OCI-LY7 (cell line): ENCODE results near the gene DTWD2. TPM values are rescaled to one million over a fixed set of nuclear protein-coding genes. Genes with fewer than 3 reads are reported as not detected.

ENCODE experiments used
- BruUV-seq: library from RNA; stranded (reverse); fragments of 400-500 nt; replicated peaks from 2 replicates; lab custom pipeline; 2021; lab: Mats Ljungman, UMichigan
- CTCF ChIA-PET: fragments of 300-600 bp; sonication (Branson Sonifier 250); formaldehyde crosslinking; loops from one replicate; lab custom pipeline; 2022; ENCODE audit warnings: antibody characterized with exemption; ENCODE audit not compliant: unreplicated experiment; lab: Charles Lee
- POLR2A ChIA-PET: fragments of 300-600 bp; sonication (Branson Sonifier 250); formaldehyde crosslinking; loops from one replicate; lab custom pipeline; 2022; ENCODE audit warnings: antibody characterized with exemption; lab: Charles Lee
- DNase-seq: peaks from one replicate; pipeline ENCODE4 v3.0.0-alpha.2; 2015; ENCODE audit warnings: low spot score
- H2AFZ ChIP-seq: fragments of 200-600 bp; sonication (generic), shearing (Covaris generic); 2 replicates; pipeline ENCODE4 v1.6.1; 2014; ENCODE audit warnings: mild to moderate bottlenecking, antibody characterized with exemption, low read length, moderate library complexity
- H3K27ac ChIP-seq: fragments of 200-600 bp; sonication (generic); 2 replicates; pipeline ENCODE4 v1.5.1; 2014; ENCODE audit warnings: mixed run types, low read depth, mild to moderate bottlenecking, moderate library complexity, low read length, inconsistent platforms; ENCODE audit not compliant: poor library complexity, severe bottlenecking
- H3K36me3 ChIP-seq: fragments of 200-600 bp; sonication (generic); 2 replicates; pipeline ENCODE4 v1.6.1; 2014; ENCODE audit warnings: mild to moderate bottlenecking, antibody characterized with exemption, low read length, moderate library complexity, mixed read lengths; ENCODE audit not compliant: insufficient read depth
- H3K4me1 ChIP-seq: fragments of 200-600 bp; sonication (generic); 2 replicates; pipeline ENCODE4 v1.5.1; 2014; ENCODE audit warnings: mild to moderate bottlenecking, low read length; ENCODE audit not compliant: insufficient read depth, poor library complexity, severe bottlenecking
- H3K4me2 ChIP-seq: fragments of 200-600 bp; sonication (generic); 2 replicates; pipeline ENCODE4 v1.6.1; 2014; ENCODE audit warnings: mild to moderate bottlenecking, low read length
- H3K4me3 ChIP-seq: fragments of 200-600 bp; sonication (generic); 2 replicates; pipeline ENCODE4 v1.5.1; 2014; ENCODE audit warnings: mild to moderate bottlenecking, low read depth, low read length; ENCODE audit not compliant: poor library complexity, severe bottlenecking
- H3K79me2 ChIP-seq: fragments of 200-600 bp; sonication (generic); 2 replicates; pipeline ENCODE4 v1.6.1; 2016; ENCODE audit warnings: low read depth, mild to moderate bottlenecking, low read length, moderate library complexity, mixed read lengths; ENCODE audit not compliant: insufficient read depth
- H3K9me2 ChIP-seq: fragments of 200-600 bp; sonication (generic); 2 replicates; pipeline ENCODE4 v1.6.1; 2016; ENCODE audit warnings: mild to moderate bottlenecking, low read length, mixed read lengths; ENCODE audit not compliant: insufficient read depth
- H3K9me3 ChIP-seq: fragments of 200-600 bp; sonication (generic); 2 replicates; pipeline ENCODE4 v1.6.1; 2014; ENCODE audit warnings: mild to moderate bottlenecking, mixed run types, low read length, mixed read lengths
- H4K20me1 ChIP-seq: fragments of 200-600 bp; sonication (generic); 2 replicates; pipeline ENCODE4 v1.6.1; 2014; ENCODE audit warnings: mild to moderate bottlenecking, antibody characterized with exemption, low read length, moderate library complexity, mixed read lengths; ENCODE audit not compliant: insufficient read depth
- EZH2phosphoT487 ChIP-seq: fragments of 200-600 bp; sonication (generic); IDR thresholded peaks from 2 replicates; pipeline ENCODE4 v1.6.1; 2018; ENCODE audit warnings: low read depth, borderline replicate concordance, mild to moderate bottlenecking, mixed run types, antibody characterized with exemption, low read length, moderate library complexity, mixed read lengths
- intact Hi-C: fragments of 100-400 bp; cut with micrococcal nuclease; formaldehyde crosslinking; loops from one replicate; pipeline ENCODE4 v1.10.0; 2022; ENCODE audit not compliant: unreplicated experiment
- total RNA-seq, 2 experiments: library from RNA; depleted of rRNA in 1 of 2; stranded (reverse); fragments of >200 nt in 1 of 2; shearing (Covaris generic) in 1 of 2; gene quantifications; 2 replicates each; pipeline ENCODE4 v1.2.3, GENCODE V29; 2014 to 2022
- TF ChIP-seq, protein P1 (sequence below): fragments of 200-600 bp; sonication (generic); conservative IDR thresholded peaks from 2 replicates; pipeline ENCODE4 v1.5.1; 2014; ENCODE audit warnings: mild to moderate bottlenecking, antibody characterized with exemption, low read length, moderate library complexity, mixed read lengths

Gene DTWD2
- total RNA-seq, 2 experiments from 2014 or later, result 4.2 to 6.4 TPM

DNA sequence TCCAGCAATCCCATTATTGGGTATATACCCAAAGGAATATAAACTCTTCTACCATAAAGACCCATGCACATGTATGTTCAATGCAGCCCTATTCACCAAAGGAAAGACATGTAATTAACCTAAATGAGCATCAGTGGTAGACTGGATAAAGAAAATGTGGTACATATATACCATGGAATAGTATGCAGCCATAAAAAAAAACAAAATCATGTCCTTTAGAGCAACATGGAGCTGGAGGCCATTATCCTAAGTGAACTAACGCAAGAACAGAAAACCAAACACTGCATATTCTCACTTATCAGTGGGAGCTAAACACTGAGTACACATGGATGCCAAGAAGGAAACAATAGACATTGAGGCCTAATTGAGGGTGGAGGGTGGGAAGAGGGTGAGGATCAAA is 27.8 kb downstream of the DTWD2 start:
- no peak overlapping the region for H3K4me2 ChIP-seq
- TF ChIP-seq, protein P1, sequence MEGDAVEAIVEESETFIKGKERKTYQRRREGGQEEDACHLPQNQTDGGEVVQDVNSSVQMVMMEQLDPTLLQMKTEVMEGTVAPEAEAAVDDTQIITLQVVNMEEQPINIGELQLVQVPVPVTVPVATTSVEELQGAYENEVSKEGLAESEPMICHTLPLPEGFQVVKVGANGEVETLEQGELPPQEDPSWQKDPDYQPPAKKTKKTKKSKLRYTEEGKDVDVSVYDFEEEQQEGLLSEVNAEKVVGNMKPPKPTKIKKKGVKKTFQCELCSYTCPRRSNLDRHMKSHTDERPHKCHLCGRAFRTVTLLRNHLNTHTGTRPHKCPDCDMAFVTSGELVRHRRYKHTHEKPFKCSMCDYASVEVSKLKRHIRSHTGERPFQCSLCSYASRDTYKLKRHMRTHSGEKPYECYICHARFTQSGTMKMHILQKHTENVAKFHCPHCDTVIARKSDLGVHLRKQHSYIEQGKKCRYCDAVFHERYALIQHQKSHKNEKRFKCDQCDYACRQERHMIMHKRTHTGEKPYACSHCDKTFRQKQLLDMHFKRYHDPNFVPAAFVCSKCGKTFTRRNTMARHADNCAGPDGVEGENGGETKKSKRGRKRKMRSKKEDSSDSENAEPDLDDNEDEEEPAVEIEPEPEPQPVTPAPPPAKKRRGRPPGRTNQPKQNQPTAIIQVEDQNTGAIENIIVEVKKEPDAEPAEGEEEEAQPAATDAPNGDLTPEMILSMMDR, result no peak
- TF ChIP-seq EZH2phosphoT487, result no peak
- no peak overlapping the region for H2AFZ ChIP-seq
- no peak overlapping the region for H3K4me3 ChIP-seq
- intact Hi-C loops, result no loop called here
- POLR2A ChIA-PET, result interaction anchor here (0.6 to 0.9 kb wide), 2 partner anchors 17 to 263 kb away, joined by 3 to 4 read pairs; no protein-coding TSS in a partner anchor
- no peak overlapping the region for H3K27ac ChIP-seq
- H3K4me1 ChIP-seq, result no peaks in the 10 kb centered on the region
- CTCF ChIA-PET, result interaction anchor here (0.8 kb wide), 1 partner anchor 13 kb away, joined by 4 read pairs; no protein-coding TSS in a partner anchor
- H3K79me2 ChIP-seq, result no peaks in the 10 kb centered on the region
- DNase-seq, result no peak
- BruUV-seq, result no TSS peak
- no peaks in the 10 kb centered on the region for H3K36me3 ChIP-seq
- no peaks in the 10 kb centered on the region for H3K9me2 ChIP-seq
- H4K20me1 ChIP-seq, result no peaks in the 10 kb centered on the region
- 0 out of 2 replicates have a peak, but pooled peaks cover 8% of the 10 kb centered on the region for H3K9me3 ChIP-seq

DNA sequence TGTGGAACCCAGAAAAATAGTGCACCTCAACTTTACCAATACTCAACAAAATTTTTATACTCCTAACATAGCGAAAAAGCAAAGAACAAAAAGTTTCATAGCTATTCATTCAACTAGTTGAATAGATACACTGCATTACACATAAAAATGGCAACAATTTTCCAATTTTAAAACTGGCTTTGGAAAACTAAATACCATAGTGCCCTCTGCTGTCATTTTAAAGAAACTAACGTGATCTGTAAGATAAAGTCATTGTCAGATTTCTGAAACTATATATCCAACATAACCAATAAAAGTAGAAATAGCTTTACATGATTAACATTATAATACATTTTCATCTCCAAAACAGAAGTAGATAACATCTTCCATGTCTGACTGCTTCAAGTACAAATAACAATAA is 31.6 kb downstream of the DTWD2 start:
- Histone ChIP-seq H3K36me3 (no peaks in the 10 kb centered on the region), H3K4me2 (no peak overlapping the region), H3K9me2 (no peaks in the 10 kb centered on the region), H3K4me1 (no peaks in the 10 kb centered on the region), H3K79me2 (no peaks in the 10 kb centered on the region), H3K9me3 (0 out of 2 replicates have a peak, but pooled peaks cover 8% of the 10 kb centered on the region), H3K4me3 (no peak overlapping the region), H4K20me1 (no peaks in the 10 kb centered on the region), H2AFZ (no peak overlapping the region), H3K27ac (no peak overlapping the region)
- CTCF ChIA-PET, result no interaction called here
- DNase-seq, result peak; percentile 16
- intact Hi-C loops, result no loop called here
- BruUV-seq, result no TSS peak
- POLR2A ChIA-PET, result interaction anchor here (0.6 to 1.0 kb wide), 2 partner anchors 9 to 29 kb away, joined by 3 read pairs; no protein-coding TSS in a partner anchor
- TF ChIP-seq, protein P1, result peak; percentile 73
- TF ChIP-seq EZH2phosphoT487, result no peak

DNA sequence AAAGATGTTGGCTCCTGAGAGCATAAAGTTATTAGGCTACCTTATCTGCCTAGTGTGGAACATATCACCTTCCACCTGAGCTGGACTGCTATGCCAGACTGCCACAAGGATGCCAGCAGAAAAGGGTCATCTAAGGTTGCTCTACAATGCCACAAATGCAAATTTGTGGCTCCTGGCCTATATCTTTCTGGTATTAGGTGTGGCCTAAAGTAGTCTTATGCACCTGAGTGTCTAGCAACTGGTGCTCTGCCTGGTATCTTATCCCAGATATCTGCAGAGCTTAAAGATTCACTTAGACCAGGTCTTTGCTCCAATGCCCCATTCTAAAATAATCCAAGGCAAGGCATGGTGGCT is 34.7 kb downstream of the DTWD2 start:
- Histone ChIP-seq H2AFZ (no peak overlapping the region), H3K4me3 (no peak overlapping the region), H3K4me1 (no peaks in the 10 kb centered on the region), H3K9me3 (no peaks in the 10 kb centered on the region), H3K27ac (no peak overlapping the region), H3K4me2 (no peak overlapping the region), H3K9me2 (no peaks in the 10 kb centered on the region), H3K79me2 (no peaks in the 10 kb centered on the region), H4K20me1 (no peaks in the 10 kb centered on the region), H3K36me3 (no peaks in the 10 kb centered on the region)
- POLR2A ChIA-PET, result interaction anchor here (0.9 kb wide), 1 partner anchor 22 kb away, joined by 4 read pairs; no protein-coding TSS in a partner anchor
- no peak for TF ChIP-seq EZH2phosphoT487
- TF ChIP-seq, protein P1, result no peak
- intact Hi-C loops, result no loop called here
- no peak for DNase-seq
- BruUV-seq, result no TSS peak
- CTCF ChIA-PET, result no interaction called here
